WTC11 (cell line): Measurements from ENCODE around the gene ITPRID2.

Experiments
- ATF3 ChIP-seq: sonication (generic); formaldehyde crosslinking; conservative IDR thresholded peaks from 2 replicates; pipeline ENCODE4 v1.8.1; 2022; ENCODE audit warnings: mild to moderate bottlenecking, missing genetic modification reagents
- CBFB ChIP-seq: sonication (generic); formaldehyde crosslinking; IDR thresholded peaks from 2 replicates; pipeline ENCODE4 v1.8.1; 2022; ENCODE audit warnings: mild to moderate bottlenecking, low read depth, missing genetic modification reagents
- CTCF ChIP-seq: fragments of 200-600 bp; IDR thresholded peaks from 2 replicates; pipeline ENCODE4 v1.8.0; 2022; ENCODE audit warnings: antibody characterized with exemption
- ELF4 ChIP-seq: sonication (generic); formaldehyde crosslinking; IDR thresholded peaks from 2 replicates; pipeline ENCODE4 v1.8.1; 2022; ENCODE audit warnings: low read depth, mild to moderate bottlenecking, moderate library complexity, missing genetic modification reagents
- FOXJ3 ChIP-seq: sonication (generic); formaldehyde crosslinking; IDR thresholded peaks from 2 replicates; pipeline ENCODE4 v1.9.0; 2021; ENCODE audit warnings: missing genetic modification reagents, mild to moderate bottlenecking, borderline replicate concordance
- IRF2 ChIP-seq: sonication (generic); formaldehyde crosslinking; IDR thresholded peaks from 2 replicates; pipeline ENCODE4 v1.8.0; 2022; ENCODE audit warnings: low read depth, missing genetic modification reagents, borderline replicate concordance
- MLX ChIP-seq: sonication (generic); formaldehyde crosslinking; IDR thresholded peaks from 2 replicates; pipeline ENCODE4 v1.8.1; 2023; ENCODE audit warnings: mild to moderate bottlenecking, missing genetic modification reagents, moderate library complexity
- USF2 ChIP-seq: sonication (generic); formaldehyde crosslinking; IDR thresholded peaks from 2 replicates; pipeline ENCODE4 v1.8.1; 2023; ENCODE audit warnings: mild to moderate bottlenecking, missing genetic modification reagents, moderate library complexity
- ZNF317 ChIP-seq: sonication (generic); formaldehyde crosslinking; IDR thresholded peaks from 2 replicates; pipeline ENCODE4 v1.8.1; 2023; ENCODE audit warnings: low read depth, mild to moderate bottlenecking, moderate library complexity, missing genetic modification reagents, borderline replicate concordance

GRCh38 chr2:181859123-181859522, 32.4 kb upstream of the ITPRID2 start:
- TF ChIP-seq IRF2 (no peak), CTCF (no peak), ELF4 (no peak), FOXJ3 (no peak), ATF3 (CRISPR knock-in tag) (no peak), USF2 (CRISPR knock-in tag) (no peak), ZNF317 (CRISPR knock-in tag) (no peak), CBFB (CRISPR knock-in tag) (no peak), MLX (CRISPR knock-in tag) (no peak)
